Activated naive CD8-positive, alpha-beta T cell treated with anti-CD3 and anti-CD28 coated beads, Interleukin-2, amount 10 ng/mL, durations not matched to agents 7 days and 5 days (primary cell): ENCODE data around the gene PVALB. TPM values are rescaled to one million over a fixed set of nuclear protein-coding genes. Genes with fewer than 3 reads are reported as not detected.

Experiments used
- ATAC-seq: fragments of 150-1000 bp; cut with Tn5 transposase; one replicate; pipeline ENCODE4 v1.10.0; 2021; ENCODE audit warnings: low read depth, moderate library complexity
- POLR2A ChIA-PET: fragments of 350-600 bp; sonication (Branson Sonifier 250); formaldehyde crosslinking; loops from one replicate; lab custom pipeline; 2021; ENCODE audit warnings: antibody characterized with exemption; lab: Charles Lee
- DNase-seq: peaks from one replicate; pipeline ENCODE4 v3.0.0; 2021
- H3K27ac Mint-ChIP-seq: one replicate; pipeline ENCODE4 v1.8.0; 2022; ENCODE audit warnings: mild to moderate bottlenecking, mixed read lengths
- H3K27me3 Mint-ChIP-seq: one replicate; pipeline ENCODE4 v1.8.0; 2022; ENCODE audit warnings: mild to moderate bottlenecking, moderate library complexity, mixed read lengths
- H3K36me3 Mint-ChIP-seq: one replicate; pipeline ENCODE4 v1.8.0; 2021; ENCODE audit warnings: mild to moderate bottlenecking, mixed read lengths
- H3K4me1 Mint-ChIP-seq: one replicate; pipeline ENCODE4 v1.8.0; 2021; ENCODE audit warnings: mixed read lengths
- H3K4me3 Mint-ChIP-seq: one replicate; pipeline ENCODE4 v1.8.0; 2022; ENCODE audit warnings: mild to moderate bottlenecking, moderate library complexity, mixed read lengths
- H3K9me3 Mint-ChIP-seq: one replicate; pipeline ENCODE4 v1.8.0; 2021; ENCODE audit warnings: mixed read lengths
- total RNA-seq, 2 experiments: library from RNA; stranded (reverse); gene quantifications; one replicate each; pipeline ENCODE4 v1.2.3, GENCODE V29; 2021

The PVALB gene
- total RNA-seq, 2 experiments from 2014 or later = not detected

- Mint-ChIP-seq H3K4me3 (no peak overlapping the region), H3K9me3 (no peaks in the 10 kb centered on the region), H3K4me1 (peaks cover 45% of the 10 kb centered on the region), H3K27ac (no peak overlapping the region), H3K27me3 (no peaks in the 10 kb centered on the region), H3K36me3 (no peaks in the 10 kb centered on the region)
- no peak for DNase-seq
- no peak for ATAC-seq
- POLR2A ChIA-PET = interaction anchor here (0.6 to 1.5 kb wide), 4 partner anchors 63 to 81 kb away, joined by 3 to 8 read pairs (median 6); partner anchors contain the start of gene IFT27
These were observed 39.9 kb upstream of the PVALB start for GRCh38 chr22:36856792-36857135.

GRCh38 chr22:36856121-36856791, 39.4 kb upstream of the PVALB start:
- Mint-ChIP-seq H3K27me3 (no peaks in the 10 kb centered on the region), H3K27ac (peak overlapping the region; percentile 67), H3K4me1 (peaks cover 39% of the 10 kb centered on the region), H3K9me3 (no peaks in the 10 kb centered on the region), H3K36me3 (no peaks in the 10 kb centered on the region), H3K4me3 (peak overlapping the region; percentile 66)
- ATAC-seq (peak; percentile 46), DNase-seq (peak; percentile 99)
- POLR2A ChIA-PET = interaction anchor here (0.7 to 1.3 kb wide), 4 partner anchors 74 to 343 kb away, joined by 3 to 8 read pairs (median 6); partner anchors contain the start of gene IFT27

GRCh38 chr22:36855478-36855877, 38.6 kb upstream of the PVALB start:
- DNase-seq = no peak
- ATAC-seq = no peak
- peaks cover 35% of the 10 kb centered on the region for H3K4me1 Mint-ChIP-seq
- POLR2A ChIA-PET = interaction anchor here (0.8 kb wide), 1 partner anchor 344 kb away, joined by 3 read pairs; no protein-coding TSS in a partner anchor
- H3K27ac Mint-ChIP-seq = no peak overlapping the region
- H3K9me3 Mint-ChIP-seq = no peaks in the 10 kb centered on the region
- H3K36me3 Mint-ChIP-seq = no peaks in the 10 kb centered on the region
- H3K4me3 Mint-ChIP-seq = no peak overlapping the region
- H3K27me3 Mint-ChIP-seq = peaks cover 2% of the 10 kb centered on the region

- POLR2A ChIA-PET = interaction anchor here (1.0 to 1.6 kb wide), 4 partner anchors 69 to 78 kb away, joined by 3 to 10 read pairs (median 3); partner anchors contain the start of gene IFT27
- ATAC-seq (peak; percentile 76), DNase-seq (peak; percentile 96)
- H3K4me1 Mint-ChIP-seq = peaks cover 19% of the 10 kb centered on the region
- peak overlapping the region; percentile 68 for H3K4me3 Mint-ChIP-seq
- H3K36me3 Mint-ChIP-seq = no peaks in the 10 kb centered on the region
- peak overlapping the region; percentile 88 for H3K27ac Mint-ChIP-seq
- peaks cover 6% of the 10 kb centered on the region for H3K27me3 Mint-ChIP-seq
- no peaks in the 10 kb centered on the region for H3K9me3 Mint-ChIP-seq
These were observed 36.7 kb upstream of the PVALB start for GRCh38 chr22:36853407-36854099.

GRCh38 chr22:36852056-36852973, 35.5 kb upstream of the PVALB start:
- H3K27ac Mint-ChIP-seq = peak overlapping the region; percentile 19
- peaks cover 6% of the 10 kb centered on the region for H3K27me3 Mint-ChIP-seq
- POLR2A ChIA-PET = interaction anchor here (1.6 kb wide), 1 partner anchor 70 kb away, joined by 10 read pairs; no protein-coding TSS in a partner anchor
- ATAC-seq (no peak), DNase-seq (no peak)
- peaks cover 17% of the 10 kb centered on the region for H3K4me1 Mint-ChIP-seq
- no peaks in the 10 kb centered on the region for H3K36me3 Mint-ChIP-seq
- H3K4me3 Mint-ChIP-seq = no peak overlapping the region
- H3K9me3 Mint-ChIP-seq = no peaks in the 10 kb centered on the region

GRCh38 chr22:36850682-36851081, 33.8 kb upstream of the PVALB start:
- POLR2A ChIA-PET = no interaction called here
- ATAC-seq = no peak
- no peaks in the 10 kb centered on the region for H3K36me3 Mint-ChIP-seq
- peaks cover 14% of the 10 kb centered on the region for H3K27me3 Mint-ChIP-seq
- H3K27ac Mint-ChIP-seq = no peak overlapping the region
- H3K4me1 Mint-ChIP-seq = peaks cover 12% of the 10 kb centered on the region
- no peak overlapping the region for H3K4me3 Mint-ChIP-seq
- DNase-seq = no peak
- no peaks in the 10 kb centered on the region for H3K9me3 Mint-ChIP-seq

- peaks cover 10% of the 10 kb centered on the region for H3K4me1 Mint-ChIP-seq
- no peaks in the 10 kb centered on the region for H3K36me3 Mint-ChIP-seq
- H3K4me3 Mint-ChIP-seq = no peak overlapping the region
- no peaks in the 10 kb centered on the region for H3K9me3 Mint-ChIP-seq
- DNase-seq (no peak), ATAC-seq (no peak)
- H3K27me3 Mint-ChIP-seq = peaks cover 20% of the 10 kb centered on the region
- H3K27ac Mint-ChIP-seq = no peak overlapping the region
- POLR2A ChIA-PET = no interaction called here
These were observed 33.2 kb upstream of the PVALB start for GRCh38 chr22:36850056-36850455.

- Mint-ChIP-seq H3K4me3 (no peak overlapping the region), H3K9me3 (no peaks in the 10 kb centered on the region), H3K4me1 (no peaks in the 10 kb centered on the region), H3K27me3 (peaks cover 41% of the 10 kb centered on the region), H3K27ac (no peak overlapping the region), H3K36me3 (no peaks in the 10 kb centered on the region)
- DNase-seq = no peak
- POLR2A ChIA-PET = no interaction called here
- no peak for ATAC-seq
These were observed 30.1 kb upstream of the PVALB start for GRCh38 chr22:36846949-36847348.

GRCh38 chr22:36846271-36846670, 29.4 kb upstream of the PVALB start:
- no peaks in the 10 kb centered on the region for H3K36me3 Mint-ChIP-seq
- ATAC-seq (no peak), DNase-seq (no peak)
- peaks cover 47% of the 10 kb centered on the region for H3K27me3 Mint-ChIP-seq
- H3K4me3 Mint-ChIP-seq = no peak overlapping the region
- H3K27ac Mint-ChIP-seq = no peak overlapping the region
- H3K9me3 Mint-ChIP-seq = no peaks in the 10 kb centered on the region
- POLR2A ChIA-PET = no interaction called here
- no peaks in the 10 kb centered on the region for H3K4me1 Mint-ChIP-seq

- Mint-ChIP-seq H3K36me3 (peaks cover 5% of the 10 kb centered on the region), H3K27me3 (peaks cover 52% of the 10 kb centered on the region), H3K9me3 (peaks cover 10% of the 10 kb centered on the region), H3K4me1 (no peaks in the 10 kb centered on the region), H3K27ac (no peak overlapping the region), H3K4me3 (no peak overlapping the region)
- POLR2A ChIA-PET = no interaction called here
- no peak for DNase-seq
- no peak for ATAC-seq
These were observed 23.3 kb upstream of the PVALB start for GRCh38 chr22:36840106-36840505.

GRCh38 chr22:36839356-36840073, 22.7 kb upstream of the PVALB start:
- ATAC-seq (no peak), DNase-seq (no peak)
- Mint-ChIP-seq H3K4me3 (no peak overlapping the region), H3K9me3 (peaks cover 10% of the 10 kb centered on the region), H3K27ac (no peak overlapping the region), H3K4me1 (no peaks in the 10 kb centered on the region), H3K36me3 (peaks cover 5% of the 10 kb centered on the region), H3K27me3 (peaks cover 46% of the 10 kb centered on the region)
- POLR2A ChIA-PET = no interaction called here

GRCh38 chr22:36838119-36839030, 21.5 kb upstream of the PVALB start:
- Mint-ChIP-seq H3K4me1 (no peaks in the 10 kb centered on the region), H3K9me3 (peaks cover 12% of the 10 kb centered on the region), H3K27me3 (peaks cover 41% of the 10 kb centered on the region), H3K27ac (no peak overlapping the region), H3K4me3 (no peak overlapping the region), H3K36me3 (peaks cover 5% of the 10 kb centered on the region)
- no peak for DNase-seq
- ATAC-seq = no peak
- POLR2A ChIA-PET = no interaction called here
